HPDE6-E6E7 (cell line): Measurements from ENCODE around the gene LENEP.

ENCODE experiments used
- DNase-seq: peaks from one replicate; pipeline ENCODE4 v3.0.0; 2011; ENCODE audit warnings: missing footprints; ENCODE audit errors: extremely low spot score

LENEP gene

GRCh38 chr1:155010211-155010918 is 17.0 kb downstream of the LENEP start:
- DNase-seq = no peak

- no peak for DNase-seq
Observed at GRCh38 chr1:155011004-155011416, 17.6 kb downstream of the LENEP start.

GRCh38 chr1:155011437-155012025 is 18.1 kb downstream of the LENEP start:
- DNase-seq = no peak

GRCh38 chr1:155012026-155012546 is 18.7 kb downstream of the LENEP start:
- no peak for DNase-seq

- DNase-seq = no peak
Observed at GRCh38 chr1:155012776-155013602, 19.6 kb downstream of the LENEP start.

- DNase-seq = no peak
Observed at GRCh38 chr1:155013632-155014031, 20.2 kb downstream of the LENEP start.

- no peak for DNase-seq
Observed at GRCh38 chr1:155014709-155015508, 21.5 kb downstream of the LENEP start.

GRCh38 chr1:155015527-155016230 is 22.3 kb downstream of the LENEP start:
- DNase-seq = no peak

- no peak for DNase-seq
Observed at GRCh38 chr1:155016231-155016831, 22.9 kb downstream of the LENEP start.

GRCh38 chr1:155017041-155017945 is 23.9 kb downstream of the LENEP start:
- DNase-seq = peak; percentile 95

- DNase-seq = no peak
Observed at GRCh38 chr1:155017946-155018316, 24.5 kb downstream of the LENEP start.

- no peak for DNase-seq
Observed at GRCh38 chr1:155018617-155019348, 25.4 kb downstream of the LENEP start.

- no peak for DNase-seq
Observed at GRCh38 chr1:155019377-155020245, 26.2 kb downstream of the LENEP start.

- DNase-seq = no peak
Observed at GRCh38 chr1:155022136-155022926, 28.9 kb downstream of the LENEP start.

GRCh38 chr1:155022927-155023236 is 29.5 kb downstream of the LENEP start:
- no peak for DNase-seq

- DNase-seq = no peak
Observed at GRCh38 chr1:155023627-155024026, 30.2 kb downstream of the LENEP start.

- DNase-seq = no peak
Observed at GRCh38 chr1:155024315-155024714, 30.9 kb downstream of the LENEP start.
